HG03521 (cell line): Measurements from ENCODE around the gene LRRC17.

Experiments
- ATAC-seq: cut with Tn5 transposase; IDR thresholded peaks from one replicate; pipeline ENCODE4 v1.9.1; 2021; ENCODE audit warnings: mild to moderate bottlenecking, moderate library complexity; ENCODE audit not compliant: unreplicated experiment

LRRC17 gene, protein sequence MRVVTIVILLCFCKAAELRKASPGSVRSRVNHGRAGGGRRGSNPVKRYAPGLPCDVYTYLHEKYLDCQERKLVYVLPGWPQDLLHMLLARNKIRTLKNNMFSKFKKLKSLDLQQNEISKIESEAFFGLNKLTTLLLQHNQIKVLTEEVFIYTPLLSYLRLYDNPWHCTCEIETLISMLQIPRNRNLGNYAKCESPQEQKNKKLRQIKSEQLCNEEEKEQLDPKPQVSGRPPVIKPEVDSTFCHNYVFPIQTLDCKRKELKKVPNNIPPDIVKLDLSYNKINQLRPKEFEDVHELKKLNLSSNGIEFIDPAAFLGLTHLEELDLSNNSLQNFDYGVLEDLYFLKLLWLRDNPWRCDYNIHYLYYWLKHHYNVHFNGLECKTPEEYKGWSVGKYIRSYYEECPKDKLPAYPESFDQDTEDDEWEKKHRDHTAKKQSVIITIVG

GRCh38 chr7:102912742-102913141 is at the start of gene LRRC17:
Gene LRRC17, plus strand, starts transcription at chr7:102913000. Its CDS starts 20,914 bp downstream, at chr7:102933914.
- ATAC-seq: no peak

DNA sequence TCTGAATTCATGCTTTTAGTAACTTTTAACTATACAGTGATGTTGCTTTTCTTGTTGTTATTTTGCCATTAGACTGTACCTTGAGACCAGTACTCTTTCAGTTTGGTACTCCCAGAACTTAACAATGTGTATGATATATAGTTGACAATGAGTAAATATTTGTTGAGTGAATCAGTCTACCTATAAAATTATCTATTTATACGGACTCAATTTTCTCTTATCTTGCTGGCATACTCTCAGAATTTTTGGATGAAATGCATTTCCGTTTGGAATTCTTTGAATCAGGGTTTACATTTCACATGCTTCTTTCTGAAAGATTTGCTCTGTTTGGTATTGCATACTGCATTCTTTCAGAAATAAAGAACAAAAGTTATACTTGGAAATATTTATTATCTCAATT is 47.8 kb upstream of the LRRC17 start:
- no peak for ATAC-seq

- ATAC-seq: no peak
These were observed 46.1 kb upstream of the LRRC17 start for GRCh38 chr7:102866535-102867215.

DNA sequence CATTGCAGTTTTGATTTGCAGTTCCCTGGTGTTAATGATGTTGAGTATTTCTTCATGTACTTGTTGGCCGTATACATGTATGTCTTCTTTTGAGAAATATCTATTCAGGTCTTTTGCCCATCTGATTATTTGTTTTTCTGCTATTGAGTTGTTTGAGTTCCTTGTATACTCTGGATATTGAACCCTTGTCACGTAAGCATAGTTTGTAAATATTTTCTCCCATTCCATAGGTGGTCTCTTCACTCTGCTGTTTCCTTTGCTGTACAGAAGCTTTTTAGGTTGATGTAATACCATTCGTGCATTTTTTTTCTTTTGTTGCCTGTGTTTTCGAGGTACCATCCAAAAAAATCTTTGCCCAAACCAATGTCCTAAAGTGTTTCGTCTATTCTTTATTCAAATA is 43.6 kb upstream of the LRRC17 start:
- no peak for ATAC-seq

DNA sequence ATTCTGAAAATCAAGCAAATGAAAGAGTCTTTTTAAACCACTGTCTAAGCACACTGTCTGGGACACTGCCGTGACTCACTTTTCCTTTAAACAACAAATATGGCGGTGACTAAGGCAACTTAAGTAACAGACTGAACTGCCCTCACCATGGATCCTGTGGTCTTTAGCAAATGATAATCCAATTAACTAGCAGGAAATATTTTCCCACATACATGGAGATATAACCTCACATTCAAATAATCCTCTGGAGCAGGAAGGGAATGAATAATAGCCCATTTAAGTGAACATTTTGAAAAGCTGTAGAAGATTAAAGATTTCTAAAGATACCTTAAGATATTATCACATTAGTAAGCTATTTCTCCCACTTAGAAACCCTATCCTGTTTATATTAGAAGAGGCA is 40.3 kb upstream of the LRRC17 start:
- no peak for ATAC-seq

- ATAC-seq: peak; percentile 27
These were observed 39.2 kb upstream of the LRRC17 start for GRCh38 chr7:102873470-102874165.

DNA sequence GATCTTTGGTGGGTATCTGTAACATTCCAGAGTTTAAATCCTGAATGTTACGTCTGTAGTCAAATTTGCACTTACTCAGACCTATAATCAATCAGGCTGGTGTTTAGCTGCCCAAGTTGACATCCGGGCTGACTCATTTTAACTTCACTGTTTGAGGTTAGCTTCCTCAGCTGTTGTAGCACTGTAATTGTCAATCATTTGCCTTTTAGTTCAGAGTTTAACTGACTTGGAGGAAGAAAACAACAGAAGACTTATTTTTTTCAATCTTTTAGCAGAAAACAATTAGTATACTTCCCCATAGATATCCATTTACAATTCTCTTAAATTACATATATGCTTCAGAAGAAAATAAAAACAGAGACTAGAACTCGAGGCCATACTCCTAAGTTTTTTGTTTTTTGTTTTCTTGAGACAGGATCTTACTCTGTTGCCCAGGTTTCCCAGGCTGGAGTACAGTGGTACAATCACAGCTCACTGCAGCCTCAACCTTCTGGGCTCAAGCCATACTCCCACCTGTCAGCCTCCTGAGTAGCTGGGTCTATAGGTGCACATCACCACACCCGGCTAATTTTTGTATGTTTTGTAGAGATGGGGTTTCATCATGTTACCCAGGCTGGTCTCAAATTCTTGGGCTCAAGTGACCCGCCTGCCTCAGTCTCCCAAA is 38.5 kb upstream of the LRRC17 start:
- peak; percentile 99 for ATAC-seq

DNA sequence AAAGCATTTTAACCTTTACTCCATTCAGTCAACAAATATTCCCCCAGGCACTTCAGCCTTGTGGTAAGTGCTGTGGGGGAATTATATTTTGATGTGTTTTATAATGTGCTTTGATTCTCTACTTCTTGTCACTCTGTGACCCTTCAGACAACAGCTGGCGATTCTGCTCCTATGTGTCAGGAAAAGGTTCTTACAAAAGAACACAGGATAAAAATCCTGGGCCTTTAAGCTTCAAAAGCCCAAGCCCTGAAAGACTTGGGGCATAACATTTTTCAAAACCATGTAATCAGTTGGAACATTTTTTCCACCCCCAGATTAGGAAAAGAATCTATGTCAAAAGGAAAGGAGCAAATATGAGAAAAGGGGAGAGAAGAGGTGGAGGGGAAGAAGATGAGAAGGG is 37.8 kb upstream of the LRRC17 start:
- no peak for ATAC-seq

DNA sequence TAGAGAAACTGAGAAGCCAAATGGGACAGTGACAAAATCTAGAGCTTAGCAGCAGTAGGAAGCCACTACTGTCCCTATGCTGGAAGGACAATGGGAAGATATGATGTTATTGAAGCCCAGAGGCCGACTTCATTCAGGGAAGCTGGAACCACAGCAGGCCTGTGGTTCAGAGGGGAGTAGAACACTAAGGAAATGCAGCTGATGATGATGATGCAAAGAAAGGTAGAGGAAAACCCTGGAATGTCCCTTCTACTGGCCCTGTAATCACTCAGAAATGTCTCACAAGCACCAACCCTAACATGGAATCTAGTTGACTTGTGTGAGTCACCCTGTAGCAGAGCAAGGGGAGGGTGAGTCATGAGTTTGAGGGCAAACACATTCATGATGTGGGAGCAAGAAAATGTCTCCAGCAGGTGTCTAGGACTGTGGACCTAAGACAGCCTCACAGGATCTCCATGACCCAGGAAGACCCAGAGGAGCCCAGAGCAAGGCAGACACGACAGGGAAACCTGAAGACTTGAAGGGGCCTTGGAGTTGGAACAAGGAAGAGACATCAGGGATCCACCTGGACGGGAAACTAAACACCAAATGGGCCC is 37.0 kb upstream of the LRRC17 start:
- ATAC-seq: no peak

- no peak for ATAC-seq
These were observed 29.5 kb upstream of the LRRC17 start for GRCh38 chr7:102883098-102883860.

- no peak for ATAC-seq
These were observed 24.1 kb upstream of the LRRC17 start for GRCh38 chr7:102888561-102889233.

DNA sequence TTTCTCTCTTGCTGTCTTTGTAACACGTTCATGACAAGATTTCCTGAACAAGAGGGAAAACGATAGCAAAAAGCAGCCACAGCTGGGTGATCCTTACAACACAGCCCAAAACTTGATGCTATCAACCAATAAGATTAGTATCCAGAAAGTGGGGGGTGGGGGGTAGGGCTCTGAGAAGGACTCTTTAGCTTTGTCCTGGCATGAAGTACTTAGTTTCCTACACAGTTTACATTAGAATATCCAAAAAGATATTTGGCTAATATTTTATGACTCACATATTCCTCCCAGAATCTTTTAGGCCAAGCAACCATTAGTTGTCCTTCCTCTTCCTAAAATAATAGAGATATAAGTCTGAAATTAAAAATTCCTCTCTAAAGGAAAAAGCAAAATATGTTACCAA is 22.9 kb upstream of the LRRC17 start:
- ATAC-seq: no peak

DNA sequence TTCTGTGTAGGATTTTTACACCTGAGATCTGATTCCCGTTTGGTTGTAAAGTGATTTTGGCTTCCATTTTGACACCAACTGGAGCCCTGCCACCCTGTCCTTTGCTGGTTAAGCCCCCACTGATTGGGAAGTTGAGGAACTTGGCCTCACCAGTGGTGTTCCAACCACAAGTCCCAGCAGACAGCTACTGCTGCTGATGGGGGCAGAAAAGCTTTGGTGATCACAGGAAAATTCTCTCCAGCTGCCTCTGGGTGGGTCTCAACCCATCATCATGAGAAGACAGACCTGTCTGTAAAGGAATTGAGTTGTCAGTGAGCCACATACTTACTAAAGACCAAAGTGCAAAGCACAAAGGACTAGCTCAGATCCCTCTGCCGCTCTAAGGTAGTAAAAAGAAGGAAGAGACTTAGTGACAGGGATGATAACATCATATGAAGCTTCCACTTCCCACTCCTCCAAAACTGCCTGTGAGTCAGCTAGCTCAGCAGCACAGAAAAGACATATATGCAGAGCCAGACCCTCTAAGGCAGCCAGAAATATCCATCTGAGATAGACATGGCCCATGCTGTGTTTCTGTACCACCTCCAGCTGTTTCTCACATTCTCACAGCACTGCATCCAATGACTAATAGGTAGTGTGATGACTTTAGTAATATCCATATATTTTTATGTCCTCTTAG is 22.4 kb upstream of the LRRC17 start:
- no peak for ATAC-seq

GRCh38 chr7:102890971-102891692 is 21.7 kb upstream of the LRRC17 start:
- no peak for ATAC-seq

DNA sequence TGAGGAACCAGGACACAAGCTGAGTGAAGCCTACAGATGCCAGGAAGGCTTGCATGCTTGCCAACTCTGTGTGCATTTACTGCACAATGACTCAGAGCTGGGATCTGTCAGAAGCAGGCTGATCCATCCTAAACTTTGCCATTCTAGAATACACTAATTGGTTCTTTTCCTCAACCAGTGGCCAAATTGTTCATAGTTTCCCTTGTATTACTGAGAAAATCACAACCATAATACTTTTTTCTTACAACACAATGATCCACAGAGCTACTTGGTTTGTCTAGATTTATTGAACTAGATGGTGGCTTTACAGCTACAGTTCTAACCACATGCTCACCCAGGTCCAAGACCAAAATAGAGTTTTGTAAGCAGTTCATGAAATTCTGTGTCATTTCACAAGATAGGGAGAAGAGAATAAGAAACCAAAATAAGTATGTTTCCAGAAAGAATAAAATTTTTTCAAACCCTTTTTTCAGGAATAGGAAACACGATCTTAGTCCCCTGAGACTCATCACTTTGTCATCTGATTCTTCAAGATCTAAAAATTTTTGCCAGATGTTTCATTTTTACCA is 21.0 kb upstream of the LRRC17 start:
- no peak for ATAC-seq

DNA sequence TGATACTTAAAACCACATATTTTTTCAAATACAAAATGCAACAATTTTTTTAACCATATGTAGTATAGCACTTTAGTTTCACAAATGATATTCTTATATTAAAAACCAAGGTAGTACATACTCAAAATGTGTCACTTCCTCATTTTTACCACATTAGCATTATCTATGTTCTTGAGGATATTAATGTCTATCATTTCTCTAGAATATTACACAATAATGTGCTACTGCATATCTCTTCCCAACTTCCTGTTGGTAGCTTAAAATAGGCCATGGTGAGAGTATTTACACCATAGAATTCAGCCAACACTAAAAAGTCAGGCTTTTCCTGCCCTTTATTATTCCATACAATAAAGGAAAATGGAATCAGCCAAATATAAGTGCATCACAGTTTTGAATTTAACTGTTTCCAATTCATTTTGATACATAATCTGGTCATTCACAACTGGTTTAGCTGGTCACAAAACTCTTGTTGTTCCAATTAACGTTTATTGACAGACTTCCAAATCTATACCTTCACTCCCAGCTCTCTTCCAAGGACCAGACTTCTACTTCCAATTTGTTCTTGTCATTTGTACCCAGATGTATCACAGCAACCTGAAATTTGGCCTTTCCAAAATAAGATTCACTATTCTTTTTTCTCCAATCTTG is 20.0 kb upstream of the LRRC17 start:
- no peak for ATAC-seq

DNA sequence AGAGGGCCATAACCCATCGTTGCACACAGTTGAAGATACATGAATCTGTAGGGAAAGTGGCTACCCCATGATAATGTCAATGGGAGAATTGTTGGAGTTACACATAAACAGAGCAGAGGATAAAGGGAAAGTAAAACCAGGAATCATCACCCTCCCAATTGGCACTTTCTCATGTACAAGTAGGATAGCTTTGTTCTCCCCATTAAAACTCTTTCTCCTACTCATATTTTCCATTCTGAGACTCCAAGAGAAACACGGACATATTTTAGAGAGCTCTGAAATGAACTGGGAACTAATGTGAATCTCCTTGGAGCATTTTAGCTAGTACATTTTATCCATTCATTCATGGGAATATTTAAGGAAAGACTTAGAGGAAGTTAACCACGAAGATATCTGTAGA is 17.2 kb upstream of the LRRC17 start:
- no peak for ATAC-seq
